NOMO-1 treated with dmso at 0.1 percent for 144 hours (cell line): ENCODE results near the gene DPF3.
A peak's percentile ranks its signal among the peaks of the same experiment; 100 is the strongest.

Experiments used
- DNase-seq: peaks from one replicate; lab custom pipeline; 2025; ENCODE audit not compliant: unreplicated experiment; lab: John Stamatoyannopoulos, UW

The DPF3 gene

GRCh38 chr14:72605921-72606220 is 288.0 kb downstream of the DPF3 start:
- no peak for DNase-seq

- DNase-seq: no peak
Measured at GRCh38 chr14:72605096-72605920, 288.6 kb downstream of the DPF3 start.

- no peak for DNase-seq
Measured at GRCh38 chr14:72604133-72604532, 289.8 kb downstream of the DPF3 start.

- no peak for DNase-seq
Measured at GRCh38 chr14:72603639-72604038, 290.3 kb downstream of the DPF3 start.

GRCh38 chr14:72600551-72601330 is 293.2 kb downstream of the DPF3 start:
- DNase-seq: no peak

GRCh38 chr14:72599579-72600470 is 294.1 kb downstream of the DPF3 start:
- no peak for DNase-seq

- no peak for DNase-seq
Measured at GRCh38 chr14:72598306-72598705, 295.6 kb downstream of the DPF3 start.

GRCh38 chr14:72597252-72598233 is 296.4 kb downstream of the DPF3 start:
- no peak for DNase-seq

GRCh38 chr14:72595152-72595862 is 298.6 kb downstream of the DPF3 start:
- no peak for DNase-seq

- peak; percentile 4 for DNase-seq
Measured at GRCh38 chr14:72594099-72594901, 299.6 kb downstream of the DPF3 start.

GRCh38 chr14:72591391-72591790 is 302.5 kb downstream of the DPF3 start:
- no peak for DNase-seq

GRCh38 chr14:72590577-72590976 is 303.3 kb downstream of the DPF3 start:
- DNase-seq: no peak

- DNase-seq: no peak
Measured at GRCh38 chr14:72589652-72590051, 304.2 kb downstream of the DPF3 start.

- no peak for DNase-seq
Measured at GRCh38 chr14:72588521-72588920, 305.4 kb downstream of the DPF3 start.

GRCh38 chr14:72583316-72584272 is 310.3 kb downstream of the DPF3 start:
- no peak for DNase-seq

- DNase-seq: no peak
Measured at GRCh38 chr14:72582582-72582981, 311.3 kb downstream of the DPF3 start.

GRCh38 chr14:72578514-72578913 is 315.4 kb downstream of the DPF3 start:
- no peak for DNase-seq

GRCh38 chr14:72577521-72577920 is 316.4 kb downstream of the DPF3 start:
- no peak for DNase-seq
